Activated naive CD4-positive, alpha-beta T cell treated with anti-CD3 and anti-CD28 coated beads for 36 hours (primary cell): ENCODE measurements around the gene VSX1. TPM values are rescaled to one million over a fixed set of nuclear protein-coding genes. Genes with fewer than 3 reads are reported as not detected.

Experiments used
- CTCF ChIA-PET: fragments of 350-600 bp; sonication (Branson Sonifier 250); formaldehyde crosslinking; loops from one replicate; lab custom pipeline; 2021; ENCODE audit warnings: antibody characterized with exemption; lab: Charles Lee
- DNase-seq: peaks from one replicate; pipeline ENCODE4 v3.0.0-alpha.2; 2020
- H3K27ac Mint-ChIP-seq: one replicate; pipeline ENCODE4 v1.8.0; 2021; ENCODE audit warnings: mild to moderate bottlenecking, mixed read lengths
- H3K27me3 Mint-ChIP-seq: one replicate; pipeline ENCODE4 v1.8.0; 2021; ENCODE audit warnings: low read depth, mixed read lengths
- H3K36me3 Mint-ChIP-seq: one replicate; pipeline ENCODE4 v1.8.0; 2021; ENCODE audit warnings: low read depth, mixed read lengths
- H3K4me1 Mint-ChIP-seq: one replicate; pipeline ENCODE4 v1.8.0; 2021; ENCODE audit warnings: low read depth, mixed read lengths
- H3K4me3 Mint-ChIP-seq: one replicate; pipeline ENCODE4 v1.8.0; 2021; ENCODE audit warnings: mild to moderate bottlenecking, moderate library complexity, mixed read lengths
- H3K9me3 Mint-ChIP-seq: one replicate; pipeline ENCODE4 v1.8.0; 2021; ENCODE audit warnings: mixed read lengths
- intact Hi-C: fragments of 100-400 bp; cut with micrococcal nuclease; formaldehyde crosslinking; loops from one replicate; pipeline ENCODE4 v1.15.1; 2023
- total RNA-seq, 2 experiments: library from RNA; stranded (reverse); gene quantifications; one replicate each; pipeline ENCODE4 v1.2.3, GENCODE V29; 2021

VSX1 gene
- total RNA-seq, 2 experiments from 2014 or later = not detected

- intact Hi-C loops = no loop called here
Observed at GRCh38 chr20:25047766-25048165, 34.2 kb downstream of the VSX1 start.

GRCh38 chr20:25046736-25047666, 34.9 kb downstream of the VSX1 start:
- Mint-ChIP-seq H3K9me3 (no peaks in the 10 kb centered on the region), H3K27me3 (no peaks in the 10 kb centered on the region), H3K27ac (no peak overlapping the region), H3K36me3 (peaks cover 1% of the 10 kb centered on the region), H3K4me1 (peaks cover 28% of the 10 kb centered on the region), H3K4me3 (no peak overlapping the region)
- CTCF ChIA-PET = no interaction called here
- intact Hi-C loops = no loop called here
- no peak for DNase-seq

More at GRCh38 chr20:25047766-25048165, 34.2 kb downstream of the VSX1 start:
- H3K27me3 Mint-ChIP-seq = no peaks in the 10 kb centered on the region
- no peak for DNase-seq
- H3K9me3 Mint-ChIP-seq = no peaks in the 10 kb centered on the region
- H3K4me3 Mint-ChIP-seq = no peak overlapping the region
- peaks cover 1% of the 10 kb centered on the region for H3K36me3 Mint-ChIP-seq
- peaks cover 28% of the 10 kb centered on the region for H3K4me1 Mint-ChIP-seq
- H3K27ac Mint-ChIP-seq = no peak overlapping the region
- CTCF ChIA-PET = no interaction called here

- intact Hi-C loops = no loop called here
- no peak overlapping the region for H3K4me3 Mint-ChIP-seq
- H3K27me3 Mint-ChIP-seq = no peaks in the 10 kb centered on the region
- H3K9me3 Mint-ChIP-seq = no peaks in the 10 kb centered on the region
- no peak for DNase-seq
- H3K36me3 Mint-ChIP-seq = peaks cover 1% of the 10 kb centered on the region
- H3K4me1 Mint-ChIP-seq = peaks cover 31% of the 10 kb centered on the region
- CTCF ChIA-PET = no interaction called here
- no peak overlapping the region for H3K27ac Mint-ChIP-seq
Observed at GRCh38 chr20:25046181-25046641, 35.7 kb downstream of the VSX1 start.

GRCh38 chr20:25045343-25045712, 36.6 kb downstream of the VSX1 start:
- H3K4me1 Mint-ChIP-seq = peaks cover 31% of the 10 kb centered on the region
- no peak overlapping the region for H3K4me3 Mint-ChIP-seq
- CTCF ChIA-PET = no interaction called here
- intact Hi-C loops = no loop called here
- no peak overlapping the region for H3K27ac Mint-ChIP-seq
- no peaks in the 10 kb centered on the region for H3K9me3 Mint-ChIP-seq
- H3K36me3 Mint-ChIP-seq = peaks cover 1% of the 10 kb centered on the region
- H3K27me3 Mint-ChIP-seq = no peaks in the 10 kb centered on the region
- DNase-seq = no peak

- no peaks in the 10 kb centered on the region for H3K27me3 Mint-ChIP-seq
- peaks cover 35% of the 10 kb centered on the region for H3K4me1 Mint-ChIP-seq
- H3K9me3 Mint-ChIP-seq = no peaks in the 10 kb centered on the region
- H3K4me3 Mint-ChIP-seq = no peak overlapping the region
- intact Hi-C loops = no loop called here
- peaks cover 1% of the 10 kb centered on the region for H3K36me3 Mint-ChIP-seq
- no peak overlapping the region for H3K27ac Mint-ChIP-seq
- no peak for DNase-seq
- CTCF ChIA-PET = no interaction called here
Observed at GRCh38 chr20:25044660-25045342, 37.1 kb downstream of the VSX1 start.

- intact Hi-C loops = no loop called here
- H3K4me3 Mint-ChIP-seq = no peak overlapping the region
- peak overlapping the region; percentile 37 for H3K27ac Mint-ChIP-seq
- peaks cover 1% of the 10 kb centered on the region for H3K36me3 Mint-ChIP-seq
- H3K27me3 Mint-ChIP-seq = no peaks in the 10 kb centered on the region
- no peak for DNase-seq
- H3K9me3 Mint-ChIP-seq = no peaks in the 10 kb centered on the region
- CTCF ChIA-PET = no interaction called here
- peaks cover 39% of the 10 kb centered on the region for H3K4me1 Mint-ChIP-seq
Observed at GRCh38 chr20:25044261-25044560, 37.7 kb downstream of the VSX1 start.

GRCh38 chr20:25043499-25044260, 38.3 kb downstream of the VSX1 start:
- no peak for DNase-seq
- Mint-ChIP-seq H3K4me1 (peaks cover 40% of the 10 kb centered on the region), H3K27ac (peak overlapping the region; percentile 90), H3K36me3 (peaks cover 1% of the 10 kb centered on the region), H3K27me3 (no peaks in the 10 kb centered on the region), H3K9me3 (no peaks in the 10 kb centered on the region), H3K4me3 (no peak overlapping the region)
- CTCF ChIA-PET = interaction anchor here (1.4 kb wide), 1 partner anchor 50 kb away, joined by 4 read pairs; no protein-coding TSS in a partner anchor
- intact Hi-C loops = no loop called here

- H3K4me3 Mint-ChIP-seq = no peak overlapping the region
- CTCF ChIA-PET = interaction anchor here (1.4 kb wide), 1 partner anchor 49 kb away, joined by 4 read pairs; no protein-coding TSS in a partner anchor
Observed at GRCh38 chr20:25042531-25043498, 39.1 kb downstream of the VSX1 start.

GRCh38 chr20:25041813-25042530, 40.0 kb downstream of the VSX1 start:
- peak overlapping the region; percentile 90 for H3K27ac Mint-ChIP-seq
- H3K4me3 Mint-ChIP-seq = no peak overlapping the region
- H3K9me3 Mint-ChIP-seq = no peaks in the 10 kb centered on the region
- H3K4me1 Mint-ChIP-seq = peaks cover 52% of the 10 kb centered on the region
- CTCF ChIA-PET = interaction anchor here (1.4 kb wide), 1 partner anchor 48 kb away, joined by 4 read pairs; no protein-coding TSS in a partner anchor
- H3K27me3 Mint-ChIP-seq = no peaks in the 10 kb centered on the region
- peaks cover 1% of the 10 kb centered on the region for H3K36me3 Mint-ChIP-seq
- no peak for DNase-seq
- intact Hi-C loops = no loop called here

More at GRCh38 chr20:25042531-25043498, 39.1 kb downstream of the VSX1 start:
- H3K27me3 Mint-ChIP-seq = no peaks in the 10 kb centered on the region
- peak; percentile 54 for DNase-seq
- no peaks in the 10 kb centered on the region for H3K9me3 Mint-ChIP-seq
- peaks cover 45% of the 10 kb centered on the region for H3K4me1 Mint-ChIP-seq
- peaks cover 1% of the 10 kb centered on the region for H3K36me3 Mint-ChIP-seq
- H3K27ac Mint-ChIP-seq = peak overlapping the region; percentile 90
- intact Hi-C loops = no loop called here

GRCh38 chr20:25040438-25040831, 41.5 kb downstream of the VSX1 start:
- no peaks in the 10 kb centered on the region for H3K9me3 Mint-ChIP-seq

More at GRCh38 chr20:25040438-25040831, 41.5 kb downstream of the VSX1 start:
- intact Hi-C loops = no loop called here
- CTCF ChIA-PET = no interaction called here
- H3K27ac Mint-ChIP-seq = peak overlapping the region; percentile 8
- H3K4me1 Mint-ChIP-seq = peaks cover 67% of the 10 kb centered on the region
- H3K27me3 Mint-ChIP-seq = no peaks in the 10 kb centered on the region
- no peaks in the 10 kb centered on the region for H3K36me3 Mint-ChIP-seq
- no peak overlapping the region for H3K4me3 Mint-ChIP-seq
- no peak for DNase-seq
